Measurements from ENCODE around the gene PLCB1.

- TF ChIP-seq CTCF (IDR thresholded peaks at IDR 0.05; ENCODE audit: low read depth, low read length, poor library complexity, severe bottlenecking) (no peak), EZH2phosphoT487 (IDR thresholded peaks at IDR 0.05; ENCODE audit: borderline replicate concordance, low read length) (no peak)
Observed at GRCh38 chr20:8788275-8788674, 656.2 kb downstream of the PLCB1 start.
